Lung (tissue), 12 donors: ENCODE measurements around the gene ETFA. TPM values are rescaled to one million over a fixed set of nuclear protein-coding genes. Genes with fewer than 3 reads are reported as not detected.

Experiments
- ATAC-seq: fragments of 200-7000 bp; cut with Tn5 transposase; one replicate; pipeline ENCODE4 v1.9.1; 2020; ENCODE audit warnings: moderate number of reproducible peaks; ENCODE audit not compliant: insufficient read depth, low FRiP score
- DNase-seq, 3 donors: peaks; one replicate each; pipeline ENCODE4 v3.0.0-alpha.2; 2013 to 2017
- H3K27ac ChIP-seq, 2 donors: one replicate each; pipeline ENCODE4 v1.5.1; 2013; ENCODE audit warnings: mild to moderate bottlenecking in 2 of 2, moderate library complexity in 2 of 2, control low read depth in 1 of 2, inconsistent platforms in 1 of 2, low read depth in 1 of 2, low read length in 1 of 2
- H3K27me3 ChIP-seq, 3 donors: one replicate each; pipeline ENCODE4 v1.5.1; 2013; ENCODE audit warnings: low read length in 2 of 3; ENCODE audit not compliant: control insufficient read depth in 3 of 3, insufficient read depth in 3 of 3
- H3K36me3 ChIP-seq, 4 donors: one replicate each; pipeline ENCODE4 v1.5.1; 2013; ENCODE audit warnings: low read length in 4 of 4, mild to moderate bottlenecking in 1 of 4, moderate library complexity in 1 of 4; ENCODE audit not compliant: control insufficient read depth in 4 of 4, insufficient read depth in 4 of 4
- H3K4me1 ChIP-seq, 5 donors: one replicate each; pipeline ENCODE4 v1.5.1; 2013; ENCODE audit warnings: low read length in 5 of 5, mild to moderate bottlenecking in 2 of 5, moderate library complexity in 1 of 5; ENCODE audit not compliant: control insufficient read depth in 5 of 5, insufficient read depth in 5 of 5
- H3K4me3 ChIP-seq: one replicate; pipeline ENCODE4 v1.5.1; 2013; ENCODE audit warnings: mild to moderate bottlenecking, control low read depth, moderate library complexity
- H3K9ac ChIP-seq, 2 donors: one replicate each; pipeline ENCODE4 v1.5.1; 2013; ENCODE audit warnings: low read length in 2 of 2, control low read depth in 1 of 2; ENCODE audit not compliant: insufficient read depth in 1 of 2
- H3K9me3 ChIP-seq, 4 donors: one replicate each; pipeline ENCODE4 v1.5.1; 2013; ENCODE audit warnings: low read length in 3 of 4, mild to moderate bottlenecking in 1 of 4, moderate library complexity in 1 of 4; ENCODE audit not compliant: control insufficient read depth in 4 of 4, insufficient read depth in 3 of 4
- CTCF ChIP-seq: IDR thresholded peaks from 2 replicates; pipeline ENCODE4 v1.5.1; 2012; ENCODE audit warnings: mild to moderate bottlenecking; ENCODE audit errors: control extremely low read depth, extremely low read depth
- WGBS, 2 donors: extraction: QIAGEN DNeasy Blood & Tissue Kit; methylation state at CpG; one replicate each; pipeline ENCODE4 v1.1.7; 2013; 5-methylcytosine and 5-hydroxymethylcytosine counted together
- polyA plus RNA-seq, 2 donors: library from polyadenylated mRNA; stranded (reverse); fragments of 200-250 nt; gene quantifications; one replicate each; pipeline ENCODE4 v1.2.1, GENCODE V29; 2013
- total RNA-seq, 2 donors: library from RNA; depleted of rRNA in 1 of 2; stranded (reverse); fragments of >200 nt in 1 of 2; gene quantifications; one replicate each; pipeline ENCODE4 v1.2.1, GENCODE V29; 2014 to 2021
- donor health status: control.
- donor health status: control.
- donor health status: Bipolar disorder and iron deficiency.
- donor health status: healthy.
- donor health status: DM: yes; HTN: yes; CAD: no.

Gene ETFA
- total and polyA plus RNA-seq, 4 donors: 54.5 to 96.4 (median 83.8) TPM

- H3K4me1 ChIP-seq: no peaks in the 10 kb centered on the region
- H3K4me3 ChIP-seq: no peak overlapping the region
- H3K9ac ChIP-seq: no peak overlapping the region
- no peak overlapping the region for H3K27ac ChIP-seq
- TF ChIP-seq CTCF: no peak
- DNase-seq (no peak), ATAC-seq (no peak)
- H3K36me3 ChIP-seq: peaks cover 10 to 20% (median 15%) of the 10 kb centered on the region in 4 donors
- no peaks in the 10 kb centered on the region for H3K9me3 ChIP-seq
- no peaks in the 10 kb centered on the region for H3K27me3 ChIP-seq
- WGBS, 2 donors: 42 to 100% methylated on average over 1 of the region's 1 CpG
Observed at GRCh38 chr15:76229266-76229665, 82.0 kb downstream of the ETFA start.

- H3K36me3 ChIP-seq: peaks cover 9 to 16% (median 13%) of the 10 kb centered on the region in 4 donors
- H3K9me3 ChIP-seq: no peaks in the 10 kb centered on the region
- no peaks in the 10 kb centered on the region for H3K4me1 ChIP-seq
- no peak for ATAC-seq
- 93 to 98% methylated on average over 2 of the region's 2 CpGs for WGBS, 2 donors
- no peak overlapping the region for H3K9ac ChIP-seq
- DNase-seq: no peak
- H3K4me3 ChIP-seq: no peak overlapping the region
- H3K27ac ChIP-seq: no peak overlapping the region
- TF ChIP-seq CTCF: no peak
- H3K27me3 ChIP-seq: no peaks in the 10 kb centered on the region
Observed at GRCh38 chr15:76223521-76223920, 87.7 kb downstream of the ETFA start.

- no peak for TF ChIP-seq CTCF
- H3K36me3 ChIP-seq: peaks cover 8 to 12% (median 10%) of the 10 kb centered on the region in 4 donors
- no peak overlapping the region for H3K4me3 ChIP-seq
- no peak overlapping the region for H3K9ac ChIP-seq
- no peaks in the 10 kb centered on the region for H3K27me3 ChIP-seq
- peaks cover 0 to 3% (median 0%) of the 10 kb centered on the region in 5 donors for H3K4me1 ChIP-seq
- H3K27ac ChIP-seq: no peak overlapping the region
- ATAC-seq (no peak), DNase-seq (no peak)
- WGBS, 2 donors: 96 to 97% methylated on average over 4 of the region's 4 CpGs
- H3K9me3 ChIP-seq: no peaks in the 10 kb centered on the region
Observed at GRCh38 chr15:76222159-76222558, 89.1 kb downstream of the ETFA start.

GRCh38 chr15:76221085-76221767 lies 90.0 kb downstream of the ETFA start:
- Histone ChIP-seq H3K4me3 (no peak overlapping the region), H3K4me1 (peaks cover 0 to 4% (median 2%) of the 10 kb centered on the region in 5 donors), H3K27ac (no peak overlapping the region), H3K9me3 (no peaks in the 10 kb centered on the region), H3K36me3 (peaks cover 8 to 12% (median 10%) of the 10 kb centered on the region in 4 donors), H3K27me3 (no peaks in the 10 kb centered on the region), H3K9ac (no peak overlapping the region)
- TF ChIP-seq CTCF: no peak
- DNase-seq (no peak), ATAC-seq (no peak)
- 93 to 100% methylated on average over 1 of the region's 1 CpG for WGBS, 2 donors
